ENCODE data around the gene KIAA0513.

KIAA0513 gene

DNA sequence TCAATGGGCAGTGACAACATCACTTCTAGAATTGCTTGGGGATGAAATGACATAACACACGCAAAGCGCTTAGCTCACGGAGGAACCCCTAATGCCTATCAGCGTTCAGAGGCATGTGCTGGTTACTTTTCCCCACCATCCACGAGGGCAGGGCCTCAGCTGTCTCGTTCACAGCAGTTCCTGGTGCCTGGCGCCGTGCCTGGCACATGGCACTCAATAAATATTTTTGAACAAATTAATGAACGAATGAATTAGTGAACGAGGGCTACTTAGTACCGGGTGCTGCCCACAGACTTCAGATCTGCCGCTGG lies 98.8 kb downstream of the KIAA0513 start:
- no peak overlapping the region for H3K4me3 ChIP-seq (ENCODE audit: low read depth, low read length)
- TF ChIP-seq POLR2A (IDR thresholded peaks at IDR 0.05; ENCODE audit: extremely low read depth, insufficient read length) (no peak), MYC (IDR thresholded peaks at IDR 0.05; ENCODE audit: low read depth, low read length) (no peak)
- TF ChIP-seq, protein P1, sequence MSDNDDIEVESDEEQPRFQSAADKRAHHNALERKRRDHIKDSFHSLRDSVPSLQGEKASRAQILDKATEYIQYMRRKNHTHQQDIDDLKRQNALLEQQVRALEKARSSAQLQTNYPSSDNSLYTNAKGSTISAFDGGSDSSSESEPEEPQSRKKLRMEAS (IDR thresholded peaks at IDR 0.05; ENCODE audit: low read depth, low read length): no peak
- TF ChIP-seq, protein P2, sequence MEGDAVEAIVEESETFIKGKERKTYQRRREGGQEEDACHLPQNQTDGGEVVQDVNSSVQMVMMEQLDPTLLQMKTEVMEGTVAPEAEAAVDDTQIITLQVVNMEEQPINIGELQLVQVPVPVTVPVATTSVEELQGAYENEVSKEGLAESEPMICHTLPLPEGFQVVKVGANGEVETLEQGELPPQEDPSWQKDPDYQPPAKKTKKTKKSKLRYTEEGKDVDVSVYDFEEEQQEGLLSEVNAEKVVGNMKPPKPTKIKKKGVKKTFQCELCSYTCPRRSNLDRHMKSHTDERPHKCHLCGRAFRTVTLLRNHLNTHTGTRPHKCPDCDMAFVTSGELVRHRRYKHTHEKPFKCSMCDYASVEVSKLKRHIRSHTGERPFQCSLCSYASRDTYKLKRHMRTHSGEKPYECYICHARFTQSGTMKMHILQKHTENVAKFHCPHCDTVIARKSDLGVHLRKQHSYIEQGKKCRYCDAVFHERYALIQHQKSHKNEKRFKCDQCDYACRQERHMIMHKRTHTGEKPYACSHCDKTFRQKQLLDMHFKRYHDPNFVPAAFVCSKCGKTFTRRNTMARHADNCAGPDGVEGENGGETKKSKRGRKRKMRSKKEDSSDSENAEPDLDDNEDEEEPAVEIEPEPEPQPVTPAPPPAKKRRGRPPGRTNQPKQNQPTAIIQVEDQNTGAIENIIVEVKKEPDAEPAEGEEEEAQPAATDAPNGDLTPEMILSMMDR (IDR thresholded peaks at IDR 0.05; ENCODE audit: low read depth, low read length): no peak
- no peak for DNase-seq (ENCODE audit: low read depth)

DNA sequence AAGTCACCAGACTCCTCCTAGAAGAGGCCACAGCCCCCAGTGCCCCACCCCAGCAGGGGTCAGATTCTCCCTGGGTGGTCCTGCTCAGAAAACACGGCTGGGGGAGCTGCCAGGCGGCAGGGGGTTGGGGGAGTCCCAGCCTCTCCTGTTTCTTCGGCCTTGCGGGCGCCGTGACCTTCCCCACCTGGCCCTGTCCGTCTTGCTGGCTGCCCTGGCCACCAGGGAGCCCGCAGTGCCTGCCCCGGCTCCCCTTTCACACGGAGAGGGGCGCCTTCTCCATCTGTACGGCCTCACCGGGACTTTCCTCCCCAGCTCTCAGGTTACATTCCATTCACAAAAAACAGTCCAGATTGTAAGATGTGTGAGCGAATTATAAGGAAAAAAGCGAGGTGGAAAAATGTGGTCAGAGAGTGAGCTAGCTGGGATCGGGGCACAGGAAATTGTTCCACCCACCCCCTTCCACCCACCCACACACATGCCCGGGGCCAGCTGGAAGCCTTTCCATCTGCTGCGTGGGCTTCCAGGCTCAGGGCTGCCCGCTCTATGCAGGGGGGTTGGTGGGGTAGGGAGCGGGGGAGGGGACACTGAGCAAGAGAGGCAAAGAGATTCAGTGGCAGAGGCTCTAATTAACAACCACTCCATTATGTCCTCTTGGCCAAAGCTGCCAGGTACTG lies 99.2 kb downstream of the KIAA0513 start:
- no peak for DNase-seq (ENCODE audit: low read depth)
- TF ChIP-seq, protein P2 (IDR thresholded peaks at IDR 0.05; ENCODE audit: low read depth, low read length): no peak
- TF ChIP-seq, protein P1 (IDR thresholded peaks at IDR 0.05; ENCODE audit: low read depth, low read length): no peak
- no peak for TF ChIP-seq POLR2A (IDR thresholded peaks at IDR 0.05; ENCODE audit: extremely low read depth, insufficient read length)
- TF ChIP-seq MYC (IDR thresholded peaks at IDR 0.05; ENCODE audit: low read depth, low read length): no peak
- H3K4me3 ChIP-seq (ENCODE audit: low read depth, low read length): no peak overlapping the region

DNA sequence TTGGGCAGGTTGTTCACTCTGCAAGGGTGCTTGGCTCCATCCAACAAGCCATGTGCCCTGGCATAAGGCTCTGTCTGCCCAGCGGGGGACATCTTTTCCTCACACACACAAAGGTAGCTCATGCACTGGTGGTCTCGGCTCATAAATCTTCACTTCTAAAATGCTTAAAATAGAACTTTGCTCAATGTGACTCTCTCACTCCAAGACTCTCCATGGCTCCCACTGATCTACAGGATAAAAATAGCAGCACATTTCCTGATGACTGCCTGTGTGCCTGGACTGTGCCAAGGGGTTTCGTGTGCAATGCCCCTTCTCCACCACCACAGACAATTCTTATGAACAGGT lies 99.8 kb downstream of the KIAA0513 start:
- TF ChIP-seq, protein P2 (IDR thresholded peaks at IDR 0.05; ENCODE audit: low read depth, low read length): no peak
- no peak for TF ChIP-seq MYC (IDR thresholded peaks at IDR 0.05; ENCODE audit: low read depth, low read length)
- no peak for TF ChIP-seq POLR2A (IDR thresholded peaks at IDR 0.05; ENCODE audit: extremely low read depth, insufficient read length)
- TF ChIP-seq, protein P1 (IDR thresholded peaks at IDR 0.05; ENCODE audit: low read depth, low read length): no peak
- DNase-seq (ENCODE audit: low read depth): no peak

DNA sequence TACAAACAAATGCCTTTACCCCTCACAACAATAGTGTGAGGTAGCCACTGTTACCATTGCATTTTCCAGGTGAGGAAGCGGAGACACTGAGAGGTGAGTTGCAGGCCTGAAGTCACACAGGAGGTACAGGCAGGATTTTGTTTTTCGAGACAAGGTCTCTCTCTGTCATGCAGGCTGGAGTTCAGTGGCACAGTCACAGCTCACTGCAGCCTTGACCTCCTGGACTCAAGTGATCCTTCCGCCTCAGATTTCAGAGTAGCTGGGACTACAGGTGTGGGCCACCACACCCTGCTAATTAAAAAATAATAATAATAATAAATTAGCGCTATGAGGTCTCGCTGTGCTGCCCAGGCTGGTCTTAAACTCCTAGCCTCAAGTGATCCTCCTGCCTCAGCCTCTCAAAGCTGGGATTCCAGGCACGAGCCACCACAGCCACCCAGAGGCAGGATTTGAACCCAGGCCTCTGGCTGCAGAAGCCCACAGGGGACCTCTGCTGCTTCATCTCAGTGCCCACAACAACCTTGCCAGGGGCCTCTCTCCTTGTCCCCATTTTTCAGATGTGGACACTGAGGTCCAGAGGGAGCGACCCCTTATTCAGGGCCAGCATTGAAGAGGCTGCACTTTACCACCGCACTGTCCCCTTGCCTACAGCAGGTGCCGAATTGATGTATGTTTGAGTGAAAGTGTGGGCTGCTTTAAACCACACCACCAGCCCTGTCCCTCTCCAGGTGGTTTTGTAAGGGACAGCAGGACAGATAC lies 100.7 kb downstream of the KIAA0513 start:
- no peak overlapping the region for H3K4me3 ChIP-seq (ENCODE audit: low read depth, low read length)
- TF ChIP-seq POLR2A (IDR thresholded peaks at IDR 0.05; ENCODE audit: extremely low read depth, insufficient read length): no peak
- TF ChIP-seq, protein P2 (IDR thresholded peaks at IDR 0.05; ENCODE audit: low read depth, low read length): no peak
- TF ChIP-seq MYC (IDR thresholded peaks at IDR 0.05; ENCODE audit: low read depth, low read length): no peak
- TF ChIP-seq, protein P1 (IDR thresholded peaks at IDR 0.05; ENCODE audit: low read depth, low read length): no peak
- DNase-seq (ENCODE audit: low read depth): no peak

More for the DNA sequence above, 99.8 kb downstream of the KIAA0513 start:
- H3K4me3 ChIP-seq (ENCODE audit: low read depth, low read length): no peak overlapping the region

DNA sequence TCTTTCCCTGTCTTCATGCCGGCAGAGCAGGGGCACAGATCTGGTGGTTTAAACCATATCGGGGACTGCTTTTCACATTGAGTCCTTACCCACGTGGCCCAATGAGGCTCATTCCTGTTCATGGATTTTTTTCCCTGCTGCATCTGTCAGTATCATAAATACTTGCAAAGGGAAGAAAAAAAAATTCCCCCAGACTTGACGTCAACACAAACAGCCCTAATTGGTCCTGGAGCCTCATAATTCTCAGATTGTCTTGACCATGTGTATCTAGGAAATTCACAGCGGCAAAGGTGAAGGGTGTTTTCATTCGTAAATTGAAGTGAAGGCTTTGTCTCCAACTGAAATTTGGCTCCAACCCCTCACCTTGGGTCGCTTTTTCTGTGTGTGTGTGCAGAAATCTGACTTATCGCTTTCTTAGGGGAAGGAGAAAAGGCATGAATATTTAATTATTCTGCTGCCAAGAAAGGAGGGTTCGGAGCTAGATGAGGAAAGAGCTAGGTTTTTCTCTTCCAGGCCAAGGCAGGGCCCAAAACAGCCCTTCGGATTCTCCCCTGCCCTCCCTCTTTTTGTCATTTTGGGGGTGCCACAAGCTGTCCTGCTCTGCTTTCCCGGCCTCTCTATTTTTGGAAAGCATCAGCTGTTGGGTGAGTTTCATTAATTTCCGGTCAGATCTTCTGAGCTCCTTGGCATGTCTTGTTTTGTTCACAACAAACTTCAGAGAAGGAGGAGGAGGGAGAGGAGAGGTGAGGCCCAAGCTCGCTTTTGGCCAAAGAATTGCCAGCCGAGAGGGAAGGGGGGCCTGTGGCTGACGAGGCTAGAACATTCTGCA lies 102.5 kb downstream of the KIAA0513 start:
- DNase-seq (ENCODE audit: low read depth): no peak
- TF ChIP-seq MYC (IDR thresholded peaks at IDR 0.05; ENCODE audit: low read depth, low read length) (no peak), POLR2A (IDR thresholded peaks at IDR 0.05; ENCODE audit: extremely low read depth, insufficient read length) (no peak)
- TF ChIP-seq, protein P1 (IDR thresholded peaks at IDR 0.05; ENCODE audit: low read depth, low read length): no peak
- TF ChIP-seq, protein P2 (IDR thresholded peaks at IDR 0.05; ENCODE audit: low read depth, low read length): no peak
- H3K4me3 ChIP-seq (ENCODE audit: low read depth, low read length): no peak overlapping the region
